Measurements from ENCODE around the gene ART1.

The ART1 gene

GRCh38 chr11:3666023-3666530 is 21.1 kb downstream of the ART1 start:
- no peak for DNase-seq (ENCODE audit: low spot score)

DNA sequence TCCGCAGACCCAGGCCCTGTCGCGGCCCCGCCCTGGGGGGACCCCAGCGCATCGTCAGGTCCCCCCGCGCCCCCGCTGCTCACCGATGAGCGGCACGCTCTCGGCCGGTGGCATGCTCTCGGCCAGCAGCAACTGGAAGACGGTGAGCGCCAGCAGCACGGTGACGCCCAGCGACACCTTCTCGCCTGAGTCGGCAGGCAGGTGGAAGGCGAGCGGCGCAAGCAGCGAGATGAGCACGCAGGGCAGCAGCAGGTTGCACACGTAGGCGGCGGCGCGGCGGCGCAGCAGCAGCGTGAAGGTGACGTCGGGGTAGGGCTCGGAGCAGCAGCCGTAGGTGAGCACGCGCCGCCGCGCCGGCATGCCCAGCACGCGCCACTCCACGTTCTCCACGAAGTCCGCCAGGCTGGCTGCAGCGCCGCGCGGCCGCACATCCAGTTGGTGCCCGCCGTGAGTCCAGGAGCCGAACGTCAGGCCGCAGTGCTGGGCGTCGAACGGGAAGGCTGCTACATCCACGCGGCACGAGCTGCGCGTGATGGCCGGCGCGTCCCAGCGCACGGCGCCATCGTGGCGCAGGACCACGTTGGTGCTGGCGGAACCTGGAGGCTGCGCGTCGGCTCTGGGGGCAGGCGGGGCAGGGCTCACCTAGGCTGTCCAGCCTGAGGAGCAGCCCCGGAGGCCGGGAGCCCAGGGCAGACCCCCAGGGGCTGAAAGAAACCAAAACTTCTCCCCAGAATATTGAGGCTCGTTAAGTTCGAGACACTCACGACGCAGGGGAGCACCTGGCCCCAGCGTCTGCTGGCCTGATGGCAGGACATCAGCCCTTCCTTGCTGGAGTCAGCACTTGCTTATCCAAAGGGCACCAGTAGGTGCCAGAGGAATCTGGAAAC is 22.5 kb downstream of the ART1 start:
- no peak for DNase-seq (ENCODE audit: low spot score)

DNA sequence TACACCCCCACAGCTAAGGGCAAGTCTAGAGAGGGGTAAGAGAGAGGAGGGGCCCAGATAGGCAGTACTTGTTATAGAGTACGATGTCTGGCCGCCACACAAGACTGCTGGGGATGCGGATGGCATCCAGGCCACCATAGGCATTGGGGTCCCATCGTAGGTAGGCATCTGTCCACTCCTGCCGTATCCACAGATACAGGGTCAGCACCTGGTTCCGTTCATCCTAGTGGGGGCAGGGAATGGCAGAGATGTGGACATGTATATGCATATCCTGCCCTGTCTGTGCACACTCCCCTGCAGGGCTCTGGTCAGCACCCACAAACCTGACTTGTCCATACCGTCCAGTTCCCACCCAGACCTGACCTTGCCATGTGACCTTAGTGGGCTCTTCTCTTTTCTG is 24.2 kb downstream of the ART1 start:
- no peak for DNase-seq (ENCODE audit: low spot score)

- no peak for DNase-seq (ENCODE audit: low spot score)
Observed at GRCh38 chr11:3669742-3670183, 24.8 kb downstream of the ART1 start.

DNA sequence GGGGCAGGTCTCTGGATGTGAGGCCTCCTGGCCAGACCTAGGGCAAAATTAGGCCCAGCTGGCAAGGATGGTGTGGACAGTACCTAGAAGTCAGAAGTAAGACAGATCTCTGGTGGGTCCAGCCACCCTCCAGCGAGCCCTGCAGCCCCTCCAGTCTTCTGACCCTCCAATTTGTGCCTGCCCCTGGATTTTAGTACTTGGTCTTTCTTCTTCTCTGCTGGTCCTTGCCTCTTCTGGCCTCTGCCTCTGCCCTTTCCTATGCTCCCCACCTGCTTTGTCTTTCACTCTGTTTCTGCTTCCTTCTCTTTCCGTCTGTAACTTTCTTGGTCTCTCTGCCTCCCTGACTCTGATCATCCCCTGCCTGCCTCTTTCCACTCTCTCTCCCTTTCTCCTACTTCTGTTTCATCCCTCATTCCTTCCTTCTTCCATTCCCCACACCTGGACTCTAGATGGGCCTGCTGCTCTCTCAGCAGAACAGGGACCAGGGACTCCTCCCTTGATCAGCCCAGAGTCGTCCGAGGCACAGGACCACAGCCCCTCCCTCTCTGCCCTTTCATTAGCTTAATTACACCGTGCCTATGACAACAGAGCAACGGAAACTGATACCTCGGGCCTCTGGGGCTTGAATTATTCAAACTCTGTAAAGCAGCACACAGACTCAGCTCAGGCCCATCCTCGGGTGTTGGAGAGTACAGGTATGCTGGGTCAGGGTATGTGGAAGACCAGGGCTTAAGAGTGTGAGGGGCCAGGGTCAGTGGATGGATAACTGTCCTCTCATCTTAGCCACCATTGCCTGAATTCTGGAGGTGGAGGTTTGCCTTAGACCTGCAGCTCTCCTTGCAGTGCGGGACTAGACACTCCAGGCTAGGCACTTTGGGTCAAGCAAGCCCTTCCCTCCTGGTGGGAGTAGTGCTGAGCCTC is 26.7 kb downstream of the ART1 start, which contains the start of gene CHRNA10:
Gene CHRNA10, minus strand, starts transcription at position 51 of the 921 bp plus-strand sequence. CDS start 72 bp downstream, outside the sequence.
- no peak for DNase-seq (ENCODE audit: low spot score)

GRCh38 chr11:3674189-3674588 is 29.3 kb downstream of the ART1 start:
- no peak for DNase-seq (ENCODE audit: low spot score)

DNA sequence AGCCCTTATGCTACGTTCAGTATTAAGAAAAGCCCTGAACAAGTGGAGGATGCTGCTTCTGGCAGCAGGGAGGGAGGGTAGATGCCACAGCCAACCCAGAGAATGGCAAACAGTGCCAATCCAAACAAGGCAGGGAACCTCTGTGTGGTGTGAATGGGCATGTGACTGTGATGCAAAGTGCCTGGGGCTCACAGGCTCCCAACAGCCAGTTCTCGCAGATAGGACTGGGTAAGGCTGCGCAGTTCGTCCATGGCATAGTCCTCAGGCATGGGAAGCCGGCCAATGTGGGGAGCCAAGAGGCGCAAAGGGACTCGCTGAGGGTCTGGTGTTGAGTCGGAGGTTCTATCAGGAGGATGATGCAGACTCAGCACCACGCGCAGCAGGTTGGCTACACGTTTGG is 31.0 kb downstream of the ART1 start:
- DNase-seq (ENCODE audit: low spot score), result no peak

- DNase-seq (ENCODE audit: low spot score), result no peak
Observed at GRCh38 chr11:3679077-3679476, 34.1 kb downstream of the ART1 start.

- no peak for DNase-seq (ENCODE audit: low spot score)
Observed at GRCh38 chr11:3683039-3683438, 38.1 kb downstream of the ART1 start.

DNA sequence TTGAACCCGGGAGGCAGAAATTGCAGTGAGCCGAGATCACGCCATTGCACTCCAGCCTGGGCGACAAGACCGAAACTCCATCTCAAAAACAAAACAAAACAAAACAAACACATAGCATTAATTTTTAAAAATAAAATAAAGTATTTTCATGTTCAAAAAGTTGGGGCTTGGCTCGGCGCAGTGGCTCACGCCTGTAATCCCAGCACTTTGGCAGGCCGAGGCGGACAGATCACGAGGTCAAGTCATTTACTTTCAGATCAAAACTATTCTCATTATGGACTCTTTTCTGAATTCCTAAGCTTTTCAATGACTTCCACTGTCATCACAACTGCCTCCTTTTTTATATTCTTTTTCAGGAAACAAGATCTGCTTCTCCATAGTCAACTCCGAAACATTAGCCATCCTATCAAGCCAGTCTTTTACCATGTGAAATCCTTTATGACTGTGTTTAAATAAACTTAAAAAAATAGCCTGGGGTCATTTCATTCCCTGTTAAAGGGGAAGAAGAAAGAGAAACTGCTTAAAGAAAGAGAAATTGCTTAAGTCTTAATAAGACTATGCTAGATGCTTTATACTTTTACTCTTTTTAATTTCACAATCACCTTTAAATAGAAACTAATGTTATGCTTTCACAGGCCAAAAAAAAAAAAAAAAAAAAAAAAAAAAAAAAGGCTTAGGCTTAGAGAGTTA is 39.3 kb downstream of the ART1 start:
- DNase-seq (ENCODE audit: low spot score), result no peak

- no peak for DNase-seq (ENCODE audit: low spot score)
Observed at GRCh38 chr11:3684819-3685172, 39.9 kb downstream of the ART1 start.

- DNase-seq (ENCODE audit: low spot score), result no peak
Observed at GRCh38 chr11:3685923-3686322, 41.0 kb downstream of the ART1 start.

GRCh38 chr11:3686751-3687150 is 41.8 kb downstream of the ART1 start:
- DNase-seq (ENCODE audit: low spot score), result no peak

GRCh38 chr11:3700410-3700809 is 55.5 kb downstream of the ART1 start:
- DNase-seq (ENCODE audit: low spot score), result no peak

DNA sequence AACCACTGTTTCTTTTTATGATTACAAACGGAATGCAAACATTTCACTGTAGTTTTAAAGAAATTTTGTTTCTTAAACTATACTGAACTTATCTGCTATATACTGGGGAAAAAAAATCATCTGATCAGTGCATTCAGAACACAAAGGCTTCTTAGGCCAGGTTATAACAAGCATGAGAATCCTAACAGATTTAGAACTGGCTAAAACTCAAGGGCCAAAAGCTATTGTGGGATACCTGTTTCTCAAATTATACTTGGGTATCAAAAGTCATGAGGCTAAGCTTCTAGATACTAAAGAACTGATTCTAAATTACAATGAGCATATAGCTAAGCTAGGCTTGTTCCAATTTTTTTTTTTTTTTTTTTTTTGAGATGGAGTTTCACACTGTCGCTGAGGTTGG is 56.0 kb downstream of the ART1 start:
- DNase-seq (ENCODE audit: low spot score), result no peak

- DNase-seq (ENCODE audit: low spot score), result no peak
Observed at GRCh38 chr11:3703383-3703782, 58.5 kb downstream of the ART1 start.

- DNase-seq (ENCODE audit: low spot score), result no peak
Observed at GRCh38 chr11:3707176-3707575, 62.2 kb downstream of the ART1 start.

GRCh38 chr11:3709977-3710376 is 65.0 kb downstream of the ART1 start:
- DNase-seq (ENCODE audit: low spot score), result no peak

- no peak for DNase-seq (ENCODE audit: low spot score)
Observed at GRCh38 chr11:3710485-3711259, 65.7 kb downstream of the ART1 start.

GRCh38 chr11:3712274-3712673 is 67.3 kb downstream of the ART1 start:
- DNase-seq (ENCODE audit: low spot score), result no peak
